Osteoblast (primary cell): ENCODE measurements around the gene RHBG. TPM values are rescaled to one million over a fixed set of nuclear protein-coding genes. Genes with fewer than 3 reads are reported as not detected.

Source experiments
- DNase-seq: peaks from one replicate; pipeline ENCODE4 v3.0.0; 2011; ENCODE audit warnings: low spot score, mixed read lengths; ENCODE audit not compliant: insufficient read length; ENCODE audit errors: missing footprints
- H2AFZ ChIP-seq: 2 replicates; pipeline ENCODE4 v1.6.0; 2011; ENCODE audit warnings: mild to moderate bottlenecking, low read length
- H3K27ac ChIP-seq: 2 replicates; pipeline ENCODE4 v1.5.1; 2011; ENCODE audit warnings: mild to moderate bottlenecking, low read depth, low read length, moderate library complexity
- H3K27me3 ChIP-seq: 2 replicates; pipeline ENCODE4 v1.6.0; 2012; ENCODE audit warnings: mild to moderate bottlenecking, control low read depth, inconsistent platforms, low read length, moderate library complexity; ENCODE audit not compliant: insufficient read depth
- H3K36me3 ChIP-seq: 2 replicates; pipeline ENCODE4 v1.5.1; 2011; ENCODE audit warnings: mild to moderate bottlenecking, low read length, control low read depth, moderate library complexity; ENCODE audit not compliant: insufficient read depth
- H3K4me1 ChIP-seq: 2 replicates; pipeline ENCODE4 v1.5.1; 2011; ENCODE audit warnings: mild to moderate bottlenecking, low read length, control low read depth, moderate library complexity; ENCODE audit not compliant: insufficient read depth
- H3K4me2 ChIP-seq: 2 replicates; pipeline ENCODE4 v1.6.0; 2011; ENCODE audit warnings: mild to moderate bottlenecking, low read length; ENCODE audit not compliant: insufficient read depth
- H3K4me3 ChIP-seq: fragments of 200-600 bp; sonication (generic); 3 replicates; pipeline ENCODE4 v1.5.1; 2012; ENCODE audit warnings: mild to moderate bottlenecking, low read length, inconsistent platforms; ENCODE audit not compliant: insufficient read depth
- H3K79me2 ChIP-seq: 2 replicates; pipeline ENCODE4 v1.6.0; 2012; ENCODE audit warnings: mild to moderate bottlenecking, low read length, control low read depth, inconsistent platforms; ENCODE audit not compliant: insufficient read depth
- H3K9me3 ChIP-seq: 2 replicates; pipeline ENCODE4 v1.5.1; 2011; ENCODE audit warnings: low read depth, low read length, control low read depth
- H4K20me1 ChIP-seq: 2 replicates; pipeline ENCODE4 v1.6.0; 2012; ENCODE audit warnings: mild to moderate bottlenecking, low read length, control low read depth; ENCODE audit not compliant: insufficient read depth
- total RNA-seq: library from RNA; depleted of rRNA; stranded (reverse); fragments of >200 nt; gene quantifications from 2 replicates; pipeline ENCODE4 v1.2.3, GENCODE V29; 2012
- TF ChIP-seq, protein P1 (sequence below): IDR thresholded peaks from 2 replicates; pipeline ENCODE4 v1.5.1; 2011; ENCODE audit warnings: mild to moderate bottlenecking, low read depth, low read length, moderate library complexity; ENCODE audit errors: extremely low read depth

RHBG gene
- total RNA-seq, 1 donor, result not detected

DNA sequence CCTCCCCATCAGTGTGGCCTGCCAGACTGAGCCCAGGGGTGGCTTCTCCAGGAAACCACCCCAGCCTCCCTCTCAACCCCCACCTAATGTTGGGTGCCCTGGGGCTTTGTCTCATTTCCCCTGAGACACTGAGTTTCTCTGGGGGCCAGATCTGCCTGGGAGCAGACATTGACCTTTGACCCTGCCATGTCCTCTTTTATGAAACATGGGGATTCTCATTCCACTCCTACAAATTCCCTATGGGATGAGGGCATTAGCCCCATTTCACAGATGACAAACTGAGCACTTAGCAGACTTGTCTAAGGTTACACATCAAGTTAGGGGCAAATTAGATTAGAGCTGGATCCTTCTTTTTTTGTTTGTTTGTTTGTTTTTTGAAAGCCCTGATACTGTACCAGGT lies 24.1 kb downstream of the RHBG start:
- no peaks in the 10 kb centered on the region for H3K4me1 ChIP-seq
- H3K27ac ChIP-seq, result no peak overlapping the region
- no peaks in the 10 kb centered on the region for H4K20me1 ChIP-seq
- TF ChIP-seq, protein P1, sequence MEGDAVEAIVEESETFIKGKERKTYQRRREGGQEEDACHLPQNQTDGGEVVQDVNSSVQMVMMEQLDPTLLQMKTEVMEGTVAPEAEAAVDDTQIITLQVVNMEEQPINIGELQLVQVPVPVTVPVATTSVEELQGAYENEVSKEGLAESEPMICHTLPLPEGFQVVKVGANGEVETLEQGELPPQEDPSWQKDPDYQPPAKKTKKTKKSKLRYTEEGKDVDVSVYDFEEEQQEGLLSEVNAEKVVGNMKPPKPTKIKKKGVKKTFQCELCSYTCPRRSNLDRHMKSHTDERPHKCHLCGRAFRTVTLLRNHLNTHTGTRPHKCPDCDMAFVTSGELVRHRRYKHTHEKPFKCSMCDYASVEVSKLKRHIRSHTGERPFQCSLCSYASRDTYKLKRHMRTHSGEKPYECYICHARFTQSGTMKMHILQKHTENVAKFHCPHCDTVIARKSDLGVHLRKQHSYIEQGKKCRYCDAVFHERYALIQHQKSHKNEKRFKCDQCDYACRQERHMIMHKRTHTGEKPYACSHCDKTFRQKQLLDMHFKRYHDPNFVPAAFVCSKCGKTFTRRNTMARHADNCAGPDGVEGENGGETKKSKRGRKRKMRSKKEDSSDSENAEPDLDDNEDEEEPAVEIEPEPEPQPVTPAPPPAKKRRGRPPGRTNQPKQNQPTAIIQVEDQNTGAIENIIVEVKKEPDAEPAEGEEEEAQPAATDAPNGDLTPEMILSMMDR, result no peak
- H3K36me3 ChIP-seq, result no peaks in the 10 kb centered on the region
- no peaks in the 10 kb centered on the region for H3K9me3 ChIP-seq
- DNase-seq, result peak; percentile 62
- H3K4me3 ChIP-seq, result no peak overlapping the region
- no peaks in the 10 kb centered on the region for H3K79me2 ChIP-seq
- H3K4me2 ChIP-seq, result no peak overlapping the region
- H3K27me3 ChIP-seq, result peaks cover 36% of the 10 kb centered on the region
- H2AFZ ChIP-seq, result no peak overlapping the region

DNA sequence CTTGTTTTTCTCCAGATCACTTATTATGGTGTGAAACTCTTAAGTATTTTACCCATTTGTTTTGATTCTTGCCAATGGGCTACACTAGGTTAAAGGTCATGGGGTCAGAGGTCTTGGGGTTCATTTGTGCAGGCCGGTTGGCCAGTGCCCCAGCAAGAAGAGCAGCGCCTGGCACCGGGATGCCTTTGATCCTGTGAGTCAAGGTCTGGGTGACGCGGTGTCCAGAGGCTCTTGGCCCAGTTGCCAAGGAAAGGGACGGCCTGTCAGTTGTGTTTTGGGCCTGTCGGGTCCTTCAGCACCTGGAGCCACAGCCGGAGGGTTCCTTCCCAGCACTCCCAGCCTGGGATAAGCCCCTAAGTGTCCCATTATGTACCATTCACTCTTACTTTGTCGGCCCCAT lies 25.1 kb downstream of the RHBG start:
- no peak overlapping the region for H3K27ac ChIP-seq
- no peaks in the 10 kb centered on the region for H3K9me3 ChIP-seq
- H3K4me1 ChIP-seq, result no peaks in the 10 kb centered on the region
- peak; percentile 64 for DNase-seq
- no peaks in the 10 kb centered on the region for H3K79me2 ChIP-seq
- H3K4me2 ChIP-seq, result no peak overlapping the region
- H3K4me3 ChIP-seq, result no peak overlapping the region
- TF ChIP-seq, protein P1, result no peak
- H3K27me3 ChIP-seq, result peaks cover 29% of the 10 kb centered on the region
- no peak overlapping the region for H2AFZ ChIP-seq
- H3K36me3 ChIP-seq, result no peaks in the 10 kb centered on the region
- H4K20me1 ChIP-seq, result no peaks in the 10 kb centered on the region

DNA sequence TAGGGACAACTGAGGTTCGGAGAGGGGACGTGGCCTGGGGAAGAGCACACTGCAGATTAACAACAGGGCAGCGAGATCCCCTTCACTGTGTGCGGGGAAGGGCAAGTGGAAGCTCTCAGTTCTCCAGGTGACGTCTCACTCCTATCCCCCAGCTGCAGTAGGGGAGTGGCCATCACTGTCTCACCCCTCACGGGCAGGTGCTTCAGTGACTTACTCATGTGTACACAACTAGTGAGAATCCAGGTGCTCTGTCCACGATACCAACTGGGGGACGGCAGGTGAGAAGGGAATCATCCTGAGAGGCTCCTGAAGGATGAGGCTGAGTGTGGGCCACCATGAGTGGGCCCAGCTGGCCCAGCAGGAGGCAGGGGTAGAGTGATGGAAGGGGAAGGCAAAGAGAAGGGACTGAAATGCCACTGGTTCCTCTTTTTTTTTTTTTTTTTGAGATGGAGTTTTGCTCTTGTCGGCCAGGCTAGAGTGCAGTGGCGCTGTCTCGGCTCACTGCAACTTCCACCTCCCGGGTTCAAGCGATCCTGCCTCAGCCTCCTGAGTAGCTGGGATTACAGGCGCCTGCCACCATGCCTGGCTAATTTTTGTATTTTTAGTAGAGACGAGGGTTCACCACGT lies 25.9 kb downstream of the RHBG start:
- Histone ChIP-seq H3K36me3 (no peaks in the 10 kb centered on the region), H3K79me2 (no peaks in the 10 kb centered on the region)

DNA sequence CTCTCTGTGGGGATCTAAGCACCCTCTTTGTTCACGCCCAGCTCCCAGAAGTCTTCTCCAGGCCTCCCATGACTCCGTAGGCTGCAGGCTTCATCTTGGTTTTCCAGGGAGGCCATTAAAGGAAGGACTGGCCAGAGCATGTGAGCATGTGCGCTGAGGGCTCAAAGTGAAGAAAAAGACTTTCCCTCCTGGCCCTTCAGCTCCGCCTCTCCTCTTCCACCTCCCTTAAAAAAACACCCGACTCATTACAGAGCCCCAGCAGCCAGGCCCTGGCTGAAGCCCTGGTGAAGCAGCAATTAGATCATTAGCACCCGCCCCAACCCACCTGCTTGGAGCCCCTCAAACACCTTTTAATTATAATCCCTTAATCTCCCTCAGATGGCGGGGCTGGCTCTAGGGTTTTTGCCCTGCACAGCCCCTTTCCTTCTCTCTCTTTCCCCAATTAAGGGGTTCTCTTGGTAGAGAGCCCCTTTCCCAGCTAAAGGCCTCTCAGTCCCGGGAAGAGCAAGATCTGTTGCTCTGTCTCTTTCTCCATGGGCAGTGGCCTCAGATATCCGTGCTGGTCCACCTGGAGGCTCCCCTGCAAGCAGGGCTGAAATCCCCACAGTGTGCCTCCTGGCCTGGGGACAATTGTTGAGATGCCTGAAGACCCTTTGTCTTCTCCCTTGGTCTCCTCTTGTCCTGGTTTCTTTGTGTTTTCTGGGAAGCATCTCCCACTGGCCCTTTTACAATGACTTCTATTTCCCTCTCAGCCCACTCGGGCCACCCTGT lies 30.5 kb downstream of the RHBG start:
- H2AFZ ChIP-seq, result no peak overlapping the region
- no peak overlapping the region for H3K27ac ChIP-seq
- peaks cover 15% of the 10 kb centered on the region for H3K27me3 ChIP-seq
- H3K36me3 ChIP-seq, result no peaks in the 10 kb centered on the region
- no peaks in the 10 kb centered on the region for H4K20me1 ChIP-seq
- no peak overlapping the region for H3K4me3 ChIP-seq
- no peaks in the 10 kb centered on the region for H3K9me3 ChIP-seq
- TF ChIP-seq, protein P1, result no peak
- no peak for DNase-seq
- H3K4me2 ChIP-seq, result no peak overlapping the region
- no peaks in the 10 kb centered on the region for H3K79me2 ChIP-seq
- H3K4me1 ChIP-seq, result no peaks in the 10 kb centered on the region

More for the DNA sequence above, 25.9 kb downstream of the RHBG start:
- H3K27me3 ChIP-seq, result peaks cover 21% of the 10 kb centered on the region
- no peak overlapping the region for H3K4me2 ChIP-seq
- peak; percentile 13 for DNase-seq
- no peaks in the 10 kb centered on the region for H3K4me1 ChIP-seq
- TF ChIP-seq, protein P1, result no peak
- H4K20me1 ChIP-seq, result no peaks in the 10 kb centered on the region
- no peak overlapping the region for H2AFZ ChIP-seq
- no peak overlapping the region for H3K4me3 ChIP-seq
- no peak overlapping the region for H3K27ac ChIP-seq
- H3K9me3 ChIP-seq, result no peaks in the 10 kb centered on the region
